ENCODE measurements around the gene TMEM209.
"Not testable (repeated sequence)": the region's sequence is repeated elsewhere in the genome, so short reads cannot be mapped to it uniquely, and the experiment has no call there.

The TMEM209 gene

DNA sequence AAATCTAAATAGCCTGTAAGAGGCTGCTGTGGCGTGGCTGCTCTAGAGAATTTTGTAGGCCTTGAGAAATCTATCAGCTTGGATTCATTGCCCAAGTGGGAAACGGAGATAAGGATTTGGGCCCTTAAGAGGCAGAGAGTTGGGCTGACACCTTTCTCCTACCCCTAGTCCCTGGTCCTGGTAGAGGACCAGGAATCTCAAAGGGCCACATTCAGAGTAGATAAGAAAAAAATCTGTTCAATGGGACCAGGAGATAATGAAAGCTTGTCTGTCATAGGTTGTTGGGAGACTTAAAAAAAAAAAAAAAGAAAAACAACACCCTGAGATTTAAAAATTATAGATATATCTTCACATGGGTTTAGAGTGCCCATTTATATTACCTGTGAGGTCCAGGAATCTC, 17.8 kb downstream of the TMEM209 start (continued):
- TF ChIP-seq TSHZ1 (tag by site-specific recombination; IDR thresholded peaks at IDR 0.05; ENCODE audit: borderline replicate concordance) (no peak), ZNF157 (tag by site-specific recombination; IDR thresholded peaks at IDR 0.05) (no peak), ZNF10 (tag by site-specific recombination; IDR thresholded peaks at IDR 0.05) (no peak), ZNF426 (tag by site-specific recombination; IDR thresholded peaks at IDR 0.05) (no peak)

DNA sequence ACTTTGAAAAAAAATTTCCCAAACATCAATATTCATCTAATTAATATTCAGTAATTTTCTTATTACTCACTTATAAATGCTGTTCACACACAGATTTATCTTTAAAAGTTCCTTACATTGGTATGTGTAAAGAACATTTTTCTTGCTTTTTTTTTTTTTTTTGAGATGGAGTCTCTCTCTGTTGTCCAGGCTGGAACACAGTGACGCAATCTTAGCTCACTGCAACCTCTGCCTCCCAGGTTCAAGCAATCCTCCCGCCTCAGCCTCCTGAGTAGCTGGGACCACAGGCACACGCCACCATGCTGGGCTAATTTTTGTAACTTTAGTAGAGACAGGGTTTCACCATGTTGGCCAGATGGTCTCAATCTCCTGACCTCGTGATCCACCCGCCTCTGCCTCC, 20.9 kb downstream of the TMEM209 start:
- CTCF ChIA-PET; H3K9me3 ChIP-seq (ENCODE audit: control insufficient read depth, insufficient read depth, low read depth, low read length); POLR2A ChIA-PET; H3K27ac ChIP-seq (ENCODE audit: extremely low read depth, low read depth, low read length); H3K4me3 ChIP-seq (ENCODE audit: low read depth, low read length); H3K4me1 ChIP-seq (ENCODE audit: control insufficient read depth, insufficient read depth, low read length): not testable (repeated sequence)
- H3K36me3 ChIP-seq (ENCODE audit: control insufficient read depth in 2 of 2, insufficient read depth in 1 of 2, low read length in 2 of 2): peaks cover 34 to 44% of the 10 kb centered on the region in 2 experiments

DNA sequence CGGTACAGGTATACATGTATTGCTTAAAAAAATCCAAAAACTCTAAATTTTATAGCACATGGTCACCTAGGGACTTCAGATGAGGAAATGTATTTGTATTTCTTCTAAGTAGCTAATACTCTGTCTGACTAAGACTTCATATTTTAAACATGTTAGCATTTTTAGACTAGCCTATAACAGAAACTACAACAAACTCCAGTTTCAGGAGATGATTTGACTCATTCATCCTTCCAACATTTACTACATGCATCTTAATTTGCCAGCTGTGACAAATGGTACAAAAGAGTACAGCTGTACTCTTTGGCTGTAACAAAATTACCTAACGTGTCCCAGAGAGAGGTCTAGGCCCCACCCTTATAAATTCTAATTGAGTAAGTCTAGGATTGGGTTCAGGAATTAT, 22.2 kb downstream of the TMEM209 start:
- Histone ChIP-seq H3K9me3 (ENCODE audit: control insufficient read depth, insufficient read depth, low read depth, low read length) (no peaks in the 10 kb centered on the region), H3K4me1 (ENCODE audit: control insufficient read depth, insufficient read depth, low read length) (no peaks in the 10 kb centered on the region), H3K4me3 (ENCODE audit: low read depth, low read length) (no peak overlapping the region), H3K36me3 (ENCODE audit: control insufficient read depth in 2 of 2, insufficient read depth in 1 of 2, low read length in 2 of 2) (peaks cover 39 to 53% of the 10 kb centered on the region in 2 experiments), H3K27ac (ENCODE audit: extremely low read depth, low read depth, low read length) (no peak overlapping the region)
- ChIA-PET POLR2A (no interaction called here), CTCF (no interaction called here)
- no peak for TF ChIP-seq ZBTB44 (tag by site-specific recombination; IDR thresholded peaks at IDR 0.05)
- TF ChIP-seq, protein P1, sequence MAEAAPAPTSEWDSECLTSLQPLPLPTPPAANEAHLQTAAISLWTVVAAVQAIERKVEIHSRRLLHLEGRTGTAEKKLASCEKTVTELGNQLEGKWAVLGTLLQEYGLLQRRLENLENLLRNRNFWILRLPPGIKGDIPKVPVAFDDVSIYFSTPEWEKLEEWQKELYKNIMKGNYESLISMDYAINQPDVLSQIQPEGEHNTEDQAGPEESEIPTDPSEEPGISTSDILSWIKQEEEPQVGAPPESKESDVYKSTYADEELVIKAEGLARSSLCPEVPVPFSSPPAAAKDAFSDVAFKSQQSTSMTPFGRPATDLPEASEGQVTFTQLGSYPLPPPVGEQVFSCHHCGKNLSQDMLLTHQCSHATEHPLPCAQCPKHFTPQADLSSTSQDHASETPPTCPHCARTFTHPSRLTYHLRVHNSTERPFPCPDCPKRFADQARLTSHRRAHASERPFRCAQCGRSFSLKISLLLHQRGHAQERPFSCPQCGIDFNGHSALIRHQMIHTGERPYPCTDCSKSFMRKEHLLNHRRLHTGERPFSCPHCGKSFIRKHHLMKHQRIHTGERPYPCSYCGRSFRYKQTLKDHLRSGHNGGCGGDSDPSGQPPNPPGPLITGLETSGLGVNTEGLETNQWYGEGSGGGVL (tag by site-specific recombination; IDR thresholded peaks at IDR 0.05): no peak

- ChIA-PET POLR2A (interaction anchor here (1.3 kb wide), 1 partner anchor 24 kb away, joined by 3 read pairs; the partner anchor contains the start of gene TMEM209), CTCF (interaction anchor here (1.0 kb wide), 1 partner anchor 25 kb away, joined by 4 read pairs; no protein-coding TSS in a partner anchor)
- Histone ChIP-seq H3K36me3 (ENCODE audit: control insufficient read depth in 2 of 2, insufficient read depth in 1 of 2, low read length in 2 of 2) (peaks cover 42 to 58% of the 10 kb centered on the region in 2 experiments), H3K9me3 (ENCODE audit: control insufficient read depth, insufficient read depth, low read depth, low read length) (no peaks in the 10 kb centered on the region), H3K4me3 (ENCODE audit: low read depth, low read length) (no peak overlapping the region), H3K27ac (ENCODE audit: extremely low read depth, low read depth, low read length) (no peak overlapping the region), H3K4me1 (ENCODE audit: control insufficient read depth, insufficient read depth, low read length) (no peaks in the 10 kb centered on the region)
- TF ChIP-seq ZNF830 (tag by site-specific recombination; IDR thresholded peaks at IDR 0.05; ENCODE audit: low read depth): no peak
- TF ChIP-seq PBX3 (CRISPR knock-in tag; IDR thresholded peaks at IDR 0.05): no peak
- no peak for TF ChIP-seq TRIM28 (IDR thresholded peaks at IDR 0.05; ENCODE audit: borderline replicate concordance, low read length)
- no peak for TF ChIP-seq ZNF138 (tag by site-specific recombination; IDR thresholded peaks at IDR 0.05; ENCODE audit: borderline replicate concordance)
- no peak for TF ChIP-seq KLF16 (tag by site-specific recombination; IDR thresholded peaks at IDR 0.05)
- TF ChIP-seq BCL11B (tag by site-specific recombination; IDR thresholded peaks at IDR 0.05; ENCODE audit: low read depth): no peak
- TF ChIP-seq SP2 (tag by site-specific recombination; IDR thresholded peaks at IDR 0.05): no peak
- TF ChIP-seq MZF1 (tag by site-specific recombination; IDR thresholded peaks at IDR 0.05; ENCODE audit: borderline replicate concordance): no peak
- no peak for TF ChIP-seq ZNF121 (tag by site-specific recombination; IDR thresholded peaks at IDR 0.05)
- TF ChIP-seq ZNF280C (tag by site-specific recombination; IDR thresholded peaks at IDR 0.05): no peak
These were observed 24.0 kb downstream of the TMEM209 start for GRCh38 chr7:130181263-130181605.
